Smooth muscle cell (in vitro differentiated cells): ENCODE data around the gene CCNI. TPM values are rescaled to one million over a fixed set of nuclear protein-coding genes. Genes with fewer than 3 reads are reported as not detected.
"Not testable (repeated sequence)": the region's sequence is repeated elsewhere in the genome, so short reads cannot be mapped to it uniquely, and the experiment has no call there.

ENCODE experiments used
- DNase-seq: peaks from one replicate; lab custom pipeline; 2025; ENCODE audit not compliant: unreplicated experiment; lab: John Stamatoyannopoulos, UW
- H2AFZ ChIP-seq: fragments of 200-600 bp; sonication (generic); 2 replicates; pipeline ENCODE4 v1.6.0; 2016; ENCODE audit warnings: antibody characterized with exemption, low read depth, mild to moderate bottlenecking
- H3F3A ChIP-seq: fragments of 200-600 bp; sonication (generic); 2 replicates; pipeline ENCODE4 v1.6.0; 2017; ENCODE audit warnings: antibody characterized with exemption, low read depth
- H3K27ac ChIP-seq: fragments of 200-600 bp; sonication (generic); 2 replicates; pipeline ENCODE4 v1.5.1; 2016; ENCODE audit warnings: low read depth, mild to moderate bottlenecking
- H3K27me3 ChIP-seq: fragments of 200-600 bp; sonication (generic); 2 replicates; pipeline ENCODE4 v1.6.1; 2016; ENCODE audit warnings: low read depth, mild to moderate bottlenecking
- H3K36me3 ChIP-seq: fragments of 200-600 bp; sonication (generic); 2 replicates; pipeline ENCODE4 v1.5.1; 2016; ENCODE audit warnings: low read depth
- H3K4me1 ChIP-seq: fragments of 200-600 bp; sonication (generic); 2 replicates; pipeline ENCODE4 v1.5.1; 2016; ENCODE audit warnings: low read depth
- H3K4me2 ChIP-seq: fragments of 200-600 bp; sonication (generic); 2 replicates; pipeline ENCODE4 v1.6.0; 2016; ENCODE audit warnings: mild to moderate bottlenecking
- H3K4me3 ChIP-seq: fragments of 200-600 bp; sonication (generic); 2 replicates; pipeline ENCODE4 v1.5.1; 2016; ENCODE audit warnings: mild to moderate bottlenecking
- H3K79me2 ChIP-seq: fragments of 200-600 bp; sonication (generic); 2 replicates; pipeline ENCODE4 v1.6.0; 2016; ENCODE audit warnings: low read depth, mild to moderate bottlenecking
- H3K9ac ChIP-seq: fragments of 200-600 bp; sonication (generic); 2 replicates; pipeline ENCODE4 v1.6.0; 2016; ENCODE audit warnings: low read depth
- H3K9me3 ChIP-seq: fragments of 200-600 bp; sonication (generic); replicated peaks from 2 replicates; pipeline ENCODE4 v1.5.1; 2016; ENCODE audit warnings: low read depth
- H4K20me1 ChIP-seq: fragments of 200-600 bp; sonication (generic); 2 replicates; pipeline ENCODE4 v1.6.0; 2016; ENCODE audit warnings: low read depth
- WGBS: methylation state at CpG from one replicate; pipeline ENCODE4 v1.1.7; 2016; ENCODE audit warnings: low lambda C conversion rate; 5-methylcytosine and 5-hydroxymethylcytosine counted together
- polyA plus RNA-seq: library from polyadenylated mRNA; unstranded; fragments of >200 nt; fragmentation: Nextera tagmentation; extraction: Ambion mirVana; gene quantifications from 2 replicates; pipeline ENCODE4 v1.2.1, GENCODE V29; 2016
- total RNA-seq: library from RNA; depleted of rRNA; stranded (reverse); fragments of >200 nt; gene quantifications from 2 replicates; pipeline ENCODE4 v1.2.3, GENCODE V29; 2014
- TF ChIP-seq, protein P1 (sequence below): fragments of 200-600 bp; sonication (generic); IDR thresholded peaks from 2 replicates; pipeline ENCODE4 v1.5.1; 2017; ENCODE audit warnings: borderline replicate concordance, mild to moderate bottlenecking, antibody characterized with exemption; ENCODE audit not compliant: insufficient read depth, poor library complexity, severe bottlenecking

The CCNI gene
- total and polyA plus RNA-seq, 2 experiments from 2014 or later = 205 to 222 TPM

DNA sequence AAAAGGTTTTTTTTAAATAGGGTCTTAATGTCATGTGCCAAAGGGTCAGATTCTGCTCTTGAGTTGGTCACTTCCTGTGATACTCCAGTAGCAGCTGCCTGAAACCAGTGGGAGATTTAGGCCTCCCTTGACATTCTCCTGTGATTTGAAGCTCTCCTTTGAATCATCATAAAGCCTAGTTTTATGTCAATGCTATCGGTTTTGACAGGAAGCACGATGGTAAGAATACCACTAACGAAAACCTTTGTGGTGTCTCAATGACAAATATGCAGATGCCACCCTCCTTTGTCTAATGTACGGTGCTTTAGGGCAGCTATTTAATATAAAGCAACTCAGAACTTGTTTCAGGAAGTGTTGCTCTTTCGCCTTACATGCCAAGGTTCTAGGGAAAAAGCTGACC lies 44.2 kb downstream of the CCNI start:
- Histone ChIP-seq H3K4me3 (no peak overlapping the region), H3K36me3 (peaks cover 31% of the 10 kb centered on the region), H3K9ac (no peak overlapping the region), H3K79me2 (peaks cover 4% of the 10 kb centered on the region), H3K27me3 (no peaks in the 10 kb centered on the region), H3F3A (no peaks in the 10 kb centered on the region), H3K4me1 (no peaks in the 10 kb centered on the region), H3K9me3 (no peaks in the 10 kb centered on the region), H3K4me2 (no peak overlapping the region), H2AFZ (no peak overlapping the region), H3K27ac (no peak overlapping the region), H4K20me1 (no peaks in the 10 kb centered on the region)
- TF ChIP-seq, protein P1, sequence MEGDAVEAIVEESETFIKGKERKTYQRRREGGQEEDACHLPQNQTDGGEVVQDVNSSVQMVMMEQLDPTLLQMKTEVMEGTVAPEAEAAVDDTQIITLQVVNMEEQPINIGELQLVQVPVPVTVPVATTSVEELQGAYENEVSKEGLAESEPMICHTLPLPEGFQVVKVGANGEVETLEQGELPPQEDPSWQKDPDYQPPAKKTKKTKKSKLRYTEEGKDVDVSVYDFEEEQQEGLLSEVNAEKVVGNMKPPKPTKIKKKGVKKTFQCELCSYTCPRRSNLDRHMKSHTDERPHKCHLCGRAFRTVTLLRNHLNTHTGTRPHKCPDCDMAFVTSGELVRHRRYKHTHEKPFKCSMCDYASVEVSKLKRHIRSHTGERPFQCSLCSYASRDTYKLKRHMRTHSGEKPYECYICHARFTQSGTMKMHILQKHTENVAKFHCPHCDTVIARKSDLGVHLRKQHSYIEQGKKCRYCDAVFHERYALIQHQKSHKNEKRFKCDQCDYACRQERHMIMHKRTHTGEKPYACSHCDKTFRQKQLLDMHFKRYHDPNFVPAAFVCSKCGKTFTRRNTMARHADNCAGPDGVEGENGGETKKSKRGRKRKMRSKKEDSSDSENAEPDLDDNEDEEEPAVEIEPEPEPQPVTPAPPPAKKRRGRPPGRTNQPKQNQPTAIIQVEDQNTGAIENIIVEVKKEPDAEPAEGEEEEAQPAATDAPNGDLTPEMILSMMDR = no peak
- WGBS = 96% methylated on average over 5 of the region's 5 CpGs
- DNase-seq = no peak

DNA sequence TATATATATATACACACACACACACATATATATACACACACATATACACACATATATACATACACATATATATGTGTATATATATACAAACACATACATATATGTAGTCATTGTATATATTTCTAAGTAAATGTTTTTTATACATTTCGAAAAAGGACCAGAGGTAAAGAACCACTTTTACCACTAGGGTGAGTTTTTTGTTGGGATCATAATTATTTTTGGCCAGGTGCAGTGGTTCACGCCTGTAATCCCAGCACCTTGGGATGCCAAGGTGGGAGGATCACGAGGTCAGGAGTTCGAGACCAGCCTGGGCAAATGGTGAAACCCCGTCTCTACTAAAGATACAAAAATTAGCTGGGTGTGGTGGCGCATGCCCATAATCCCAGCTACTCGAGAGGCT lies 46.0 kb downstream of the CCNI start:
- H3K4me2 ChIP-seq, DNase-seq, H3K4me3 ChIP-seq, H3K9me3 ChIP-seq, H3K27me3 ChIP-seq, H2AFZ ChIP-seq, H4K20me1 ChIP-seq, H3K79me2 ChIP-seq, H3K4me1 ChIP-seq, H3K9ac ChIP-seq, H3F3A ChIP-seq, H3K27ac ChIP-seq: not testable (repeated sequence)
- peaks cover 23% of the 10 kb centered on the region for H3K36me3 ChIP-seq
- 96% methylated on average over 7 of the region's 7 CpGs for WGBS

DNA sequence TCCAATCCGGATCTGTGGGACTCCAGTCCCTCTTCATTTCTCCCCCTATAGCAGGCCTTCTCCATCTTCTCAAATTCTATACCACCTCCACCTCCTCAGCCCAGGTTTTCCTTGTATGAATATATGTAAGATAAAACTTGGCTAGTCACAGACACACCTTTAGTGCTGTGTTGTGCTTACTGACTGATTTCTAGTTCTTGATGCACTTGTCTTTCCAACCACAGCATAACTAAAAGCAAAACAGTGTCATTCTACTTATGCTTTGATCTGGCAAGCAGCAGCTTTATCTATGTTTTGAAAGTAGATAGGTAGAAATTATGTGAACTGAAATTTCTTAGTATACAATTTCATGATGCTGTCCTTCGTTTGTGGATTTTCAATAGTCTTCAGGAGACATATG lies 47.5 kb downstream of the CCNI start:
- H4K20me1 ChIP-seq = no peaks in the 10 kb centered on the region
- no peak overlapping the region for H3K27ac ChIP-seq
- H3K4me3 ChIP-seq = no peak overlapping the region
- no peaks in the 10 kb centered on the region for H3K9me3 ChIP-seq
- no peak overlapping the region for H3K9ac ChIP-seq
- TF ChIP-seq, protein P1 = no peak
- no peak overlapping the region for H2AFZ ChIP-seq
- DNase-seq = no peak
- H3F3A ChIP-seq = peaks cover 5% of the 10 kb centered on the region
- WGBS = 94% methylated on average over 2 of the region's 2 CpGs
- H3K4me2 ChIP-seq = no peak overlapping the region
- no peaks in the 10 kb centered on the region for H3K27me3 ChIP-seq
- H3K4me1 ChIP-seq = peaks cover 4% of the 10 kb centered on the region
- peaks cover 18% of the 10 kb centered on the region for H3K36me3 ChIP-seq
- peaks cover 4% of the 10 kb centered on the region for H3K79me2 ChIP-seq

DNA sequence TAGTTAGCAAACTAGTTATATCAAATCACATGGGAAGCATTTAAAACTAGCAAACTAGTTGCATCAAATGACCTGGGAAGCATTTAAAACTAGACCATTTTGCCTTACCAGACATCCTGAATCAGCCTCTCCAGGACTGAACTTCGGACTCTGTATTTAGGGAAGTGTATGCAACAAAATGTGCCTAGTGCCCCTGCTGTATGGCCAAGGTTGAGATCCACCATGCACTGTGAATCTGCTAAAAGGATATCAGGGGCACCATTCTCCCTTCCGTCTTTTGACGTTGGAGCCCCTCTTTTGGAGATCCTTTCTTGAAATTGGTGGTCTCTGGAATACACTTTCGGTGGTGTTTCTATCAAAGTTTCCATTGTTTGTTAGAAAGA lies 49.5 kb downstream of the CCNI start:
- no peaks in the 10 kb centered on the region for H4K20me1 ChIP-seq
- H3K4me3 ChIP-seq = no peak overlapping the region
- no peaks in the 10 kb centered on the region for H3K27me3 ChIP-seq
- WGBS = 94% methylated on average over 4 of the region's 4 CpGs
- peaks cover 20% of the 10 kb centered on the region for H3K4me1 ChIP-seq
- H3K4me2 ChIP-seq = peak overlapping the region; percentile 35
- peaks cover 5% of the 10 kb centered on the region for H3F3A ChIP-seq
- DNase-seq = no peak
- no peaks in the 10 kb centered on the region for H3K9me3 ChIP-seq
- H3K27ac ChIP-seq = peak overlapping the region; percentile 66
- H2AFZ ChIP-seq = no peak overlapping the region
- peaks cover 9% of the 10 kb centered on the region for H3K36me3 ChIP-seq
- TF ChIP-seq, protein P1 = no peak
- H3K9ac ChIP-seq = no peak overlapping the region
- peaks cover 4% of the 10 kb centered on the region for H3K79me2 ChIP-seq
